ENCODE data around the gene APOD.
A peak's percentile ranks its signal among the peaks of the same experiment; 100 is the strongest.

APOD gene

DNA sequence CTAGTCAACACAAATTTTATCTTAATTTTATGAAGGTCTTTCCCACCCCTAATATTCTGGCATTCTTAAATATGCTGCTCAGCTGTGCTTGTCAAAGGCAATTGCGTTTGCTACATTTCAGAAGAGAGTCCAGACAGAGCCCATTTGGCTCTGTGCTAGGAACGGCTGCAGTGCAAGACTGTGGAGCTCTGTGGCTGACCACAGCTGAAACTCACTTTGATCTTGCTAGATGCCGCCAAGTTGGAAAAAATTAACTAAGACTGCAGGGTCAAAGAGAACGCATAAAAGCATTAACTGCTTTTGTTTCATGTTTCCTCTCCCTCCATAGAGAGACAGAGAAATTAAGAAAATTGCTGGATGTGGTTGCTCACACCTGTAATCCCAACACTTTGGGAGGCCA lies 33.0 kb downstream of the APOD start:
- DNase-seq: no peak

DNA sequence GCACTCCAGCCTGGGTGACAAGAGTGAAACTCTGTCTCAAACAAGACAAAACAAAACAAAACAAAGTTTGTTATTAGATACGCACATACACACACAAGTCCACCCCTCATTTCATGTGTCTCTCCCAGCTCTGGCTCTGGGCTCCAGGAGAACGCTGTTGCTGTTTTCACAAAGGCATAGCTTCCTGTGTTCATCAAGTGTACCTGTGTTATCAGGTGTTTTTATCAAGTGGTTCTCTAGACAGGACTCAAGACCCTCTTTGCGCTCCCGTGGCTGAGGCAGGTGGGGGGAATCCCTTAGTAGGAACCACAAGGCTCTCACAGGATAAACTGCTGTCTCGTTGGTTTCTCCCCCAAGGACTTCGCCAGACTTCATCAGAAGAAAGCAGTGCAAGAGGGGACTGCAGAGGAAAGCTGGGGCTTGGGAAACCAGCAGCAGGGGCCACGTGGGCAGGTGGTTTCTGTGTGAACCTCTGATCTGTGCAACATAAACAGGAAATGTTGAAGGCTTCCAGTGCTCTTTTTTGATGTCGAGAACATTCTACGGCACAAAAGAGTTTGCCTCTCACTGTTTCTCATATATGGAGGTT lies 33.7 kb downstream of the APOD start:
- DNase-seq: no peak

DNA sequence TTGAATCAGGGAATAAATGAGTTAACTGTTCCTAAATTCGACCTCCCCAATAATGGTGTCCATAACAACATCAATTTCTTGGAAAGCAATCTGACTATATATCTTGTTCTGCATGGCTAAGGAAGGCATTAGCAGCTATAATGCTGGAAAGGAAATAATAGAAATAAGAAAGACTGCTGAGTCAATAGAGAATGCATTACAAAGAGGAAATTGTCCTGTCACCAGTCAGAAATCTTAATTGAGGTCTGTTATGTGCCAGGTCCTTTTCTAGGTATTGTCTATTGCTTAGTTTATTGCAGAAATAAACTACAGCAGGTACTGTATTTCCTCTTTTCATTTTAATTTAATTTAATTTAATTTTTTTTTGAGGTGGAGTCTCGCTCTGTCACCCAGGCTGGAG lies 34.8 kb downstream of the APOD start:
- DNase-seq: no peak

DNA sequence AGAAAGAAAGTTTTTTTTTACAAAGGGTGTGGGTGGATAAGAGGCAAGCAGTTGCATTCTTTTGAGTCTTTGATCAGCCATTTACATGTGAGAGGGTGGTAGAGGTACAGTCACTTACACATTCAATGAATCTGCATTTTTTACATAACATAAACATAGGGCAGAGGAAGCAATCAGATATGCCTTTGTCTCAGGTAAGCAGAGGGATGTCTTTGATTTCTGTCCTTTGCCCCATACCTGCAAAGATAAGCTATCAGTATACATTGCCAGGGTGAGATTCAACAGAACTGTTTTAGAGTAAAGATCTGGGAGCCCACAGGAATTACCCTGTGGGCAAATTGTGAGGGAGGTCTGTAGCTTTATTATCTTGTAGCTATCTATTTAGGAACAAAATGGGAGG lies 35.2 kb downstream of the APOD start:
- DNase-seq: no peak

DNA sequence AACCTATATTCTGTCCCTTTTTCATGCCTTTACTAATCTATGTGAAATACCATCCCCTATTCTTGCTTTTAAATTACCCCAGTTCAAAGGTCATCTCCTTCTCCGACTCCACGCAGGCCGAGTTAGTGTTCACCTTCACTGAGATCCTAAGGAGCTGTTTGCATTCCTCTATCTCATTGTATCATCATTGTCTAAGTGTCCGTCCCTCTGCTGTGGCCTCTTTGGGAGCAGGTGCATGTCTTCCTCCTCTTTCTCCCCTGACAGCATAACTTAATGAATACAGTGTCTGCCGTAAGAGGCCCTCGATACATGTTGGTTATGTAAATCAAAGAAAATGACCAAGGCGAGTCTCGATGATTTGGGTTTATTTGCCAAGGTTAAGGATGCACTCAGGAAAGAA lies 35.7 kb downstream of the APOD start:
- DNase-seq: no peak

DNA sequence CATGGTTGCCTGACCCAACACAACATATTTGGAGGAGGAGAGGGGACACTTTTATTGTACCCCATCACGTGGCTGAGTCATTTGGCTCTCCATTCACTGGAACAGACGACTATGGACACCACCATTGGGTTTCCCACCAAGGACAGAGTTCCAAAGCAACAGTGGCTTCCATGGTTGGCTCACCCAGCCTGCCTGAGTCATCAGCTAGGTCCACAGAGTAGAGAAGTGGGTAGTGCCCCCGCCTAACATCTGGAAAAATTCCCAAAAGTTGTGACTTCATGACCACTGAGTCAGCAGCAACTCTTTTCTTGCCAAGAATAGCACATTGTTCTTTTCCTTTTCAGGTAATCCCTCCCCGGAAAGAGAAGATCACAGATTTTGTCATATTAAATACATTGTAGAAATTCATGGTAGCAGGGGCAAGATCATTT lies 37.6 kb downstream of the APOD start:
- no peak for DNase-seq

DNA sequence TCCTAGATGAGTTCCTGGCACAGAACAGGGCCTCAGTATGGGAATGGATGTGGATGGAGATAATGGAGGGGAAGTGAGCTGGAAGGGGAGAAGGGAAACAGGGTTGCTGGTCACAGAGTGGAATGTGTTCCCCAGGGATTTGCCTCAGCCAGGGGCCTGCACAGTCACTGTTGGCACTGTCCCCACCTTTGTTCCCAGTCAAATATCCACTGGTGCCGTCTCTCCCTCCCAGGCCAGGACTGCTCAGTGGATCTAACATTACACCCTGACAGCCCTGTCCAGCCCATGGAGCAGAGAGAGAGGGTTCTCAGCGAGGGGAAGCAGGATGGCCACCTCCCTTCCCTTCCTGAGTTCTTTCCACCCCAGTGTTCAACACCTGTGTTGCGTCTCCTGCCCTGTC lies 39.1 kb downstream of the APOD start:
- DNase-seq: no peak

DNA sequence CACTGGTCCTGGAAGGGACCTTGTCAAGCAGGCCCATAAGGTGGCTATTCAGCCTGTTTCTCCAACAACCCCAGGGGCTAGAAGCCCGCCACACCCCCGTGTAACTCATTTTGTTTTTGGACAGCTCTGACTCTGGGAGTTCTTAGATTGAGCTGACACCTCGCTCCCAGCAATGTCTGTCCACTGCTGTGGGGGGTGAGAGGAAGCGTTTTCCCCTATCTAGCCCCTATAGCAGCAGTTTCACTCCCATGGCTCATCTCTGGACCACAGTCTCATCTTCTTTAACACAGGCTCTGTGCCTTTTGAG lies 39.6 kb downstream of the APOD start:
- DNase-seq: no peak

DNA sequence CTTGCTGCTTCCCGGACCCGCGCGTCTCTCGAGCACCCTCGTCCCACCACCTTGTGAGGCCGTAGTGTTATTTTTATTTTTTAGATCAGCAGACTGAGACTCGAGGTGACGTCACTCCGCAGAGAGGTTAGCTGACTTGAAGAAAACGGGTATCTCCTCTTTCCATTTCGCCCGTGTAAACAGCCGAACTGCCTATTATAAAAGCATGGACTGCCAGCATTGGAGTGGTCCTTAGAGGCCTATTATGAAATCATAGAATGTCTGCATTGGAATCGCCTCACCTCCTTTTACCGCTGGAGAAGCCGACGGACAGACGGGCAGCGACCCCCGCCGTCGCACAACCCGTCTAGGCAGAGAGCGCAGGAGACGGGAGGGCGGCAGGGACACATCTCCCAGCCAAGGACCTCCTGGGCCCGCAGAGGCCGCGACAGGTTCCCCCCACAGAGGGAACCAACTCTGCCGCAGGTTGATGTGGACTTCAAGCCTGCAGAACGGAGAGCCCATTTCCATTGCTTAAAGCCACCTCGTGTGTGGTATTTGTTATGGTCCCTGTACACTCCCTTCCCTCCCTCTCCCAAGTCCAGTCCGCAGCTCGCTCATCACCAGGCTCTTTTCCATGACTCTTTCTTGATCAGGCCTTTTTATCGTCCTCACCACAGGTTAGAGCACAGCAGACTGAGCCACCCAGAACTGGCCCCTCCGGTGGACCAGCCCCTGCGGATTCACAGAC lies 40.1 kb downstream of the APOD start:
- no peak for DNase-seq

DNA sequence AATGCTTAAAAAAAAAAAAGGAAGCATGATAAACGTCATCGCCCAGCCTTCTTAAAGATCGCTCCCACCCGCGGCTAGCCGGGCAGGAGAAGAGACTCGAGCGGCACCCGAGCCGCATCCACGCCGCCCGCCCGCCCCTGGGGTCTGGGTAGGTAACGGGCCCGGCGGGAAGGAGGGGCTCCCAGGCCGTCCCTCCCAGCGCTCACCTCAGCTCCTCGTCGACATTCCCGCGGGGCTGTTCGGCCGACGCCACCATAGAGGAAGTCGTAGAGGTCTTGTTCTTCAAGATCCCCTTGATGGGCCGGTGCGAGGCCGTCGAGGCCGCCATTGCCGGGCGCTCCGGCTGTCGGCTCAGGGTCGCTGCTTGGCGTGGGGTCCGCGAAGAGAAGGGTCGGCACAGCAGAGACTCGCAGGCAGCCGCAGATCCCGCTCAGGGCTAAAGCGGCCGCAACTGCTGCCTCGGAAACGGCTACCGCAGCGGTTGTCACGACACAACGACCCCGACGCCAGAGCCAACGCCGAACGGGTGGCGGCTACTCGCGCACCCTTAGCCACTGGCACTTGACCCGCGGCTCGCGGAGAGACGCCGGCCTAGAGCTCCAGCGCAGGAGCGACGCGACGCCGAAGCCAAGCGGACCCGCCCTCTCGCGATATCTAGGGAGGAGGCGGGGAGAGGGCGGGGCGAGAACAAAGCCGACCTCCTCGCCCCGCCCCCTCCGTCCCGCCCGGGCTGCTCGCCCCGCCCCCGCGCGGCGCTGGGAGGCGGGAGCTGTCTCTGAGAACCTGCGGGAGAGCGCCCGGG lies 40.8 kb downstream of the APOD start, which contains the start of gene PPP1R2:
TSS of gene PPP1R2 (minus strand) at position 628 of the 802 bp plus-strand sequence. CDS start at position 328, 300 bp downstream.
- peak; percentile 52 for DNase-seq

DNA sequence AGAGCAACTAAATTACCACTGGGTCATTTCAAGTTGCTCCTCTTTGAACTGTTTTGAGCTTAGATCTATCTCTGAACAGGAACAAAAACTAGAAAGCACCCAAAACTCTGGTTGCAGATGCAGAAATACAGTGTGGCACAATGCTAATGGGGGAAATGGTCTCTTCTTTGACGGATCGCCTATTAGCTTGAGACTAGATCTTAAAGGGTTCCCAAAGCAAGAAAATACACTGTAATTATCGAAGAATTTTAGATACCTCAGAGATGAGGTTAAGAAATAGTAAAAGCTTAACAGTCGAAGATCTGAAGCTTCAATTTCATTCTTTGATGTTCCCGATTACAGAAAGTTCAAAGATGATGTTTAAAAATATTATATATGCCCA lies 41.4 kb downstream of the APOD start:
- DNase-seq: no peak

DNA sequence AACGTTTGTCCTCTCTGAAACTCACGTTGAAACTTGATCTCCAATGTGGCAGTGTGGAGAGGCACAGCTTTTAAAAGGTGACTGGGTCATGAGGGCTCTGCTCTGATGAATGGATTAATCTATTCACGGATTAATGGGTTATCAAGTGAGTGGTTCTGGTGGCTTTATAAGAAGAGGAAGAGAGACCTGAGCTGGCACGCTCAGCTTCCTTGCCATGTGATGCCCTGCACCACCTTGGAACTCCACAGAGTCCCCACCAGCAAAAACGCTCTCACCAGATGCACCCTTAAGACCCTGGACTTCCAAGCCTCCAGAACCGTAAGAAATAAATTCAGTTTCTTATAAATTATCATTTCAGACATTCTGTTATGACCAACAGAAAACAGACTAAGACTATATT lies 43.2 kb downstream of the APOD start:
- no peak for DNase-seq

DNA sequence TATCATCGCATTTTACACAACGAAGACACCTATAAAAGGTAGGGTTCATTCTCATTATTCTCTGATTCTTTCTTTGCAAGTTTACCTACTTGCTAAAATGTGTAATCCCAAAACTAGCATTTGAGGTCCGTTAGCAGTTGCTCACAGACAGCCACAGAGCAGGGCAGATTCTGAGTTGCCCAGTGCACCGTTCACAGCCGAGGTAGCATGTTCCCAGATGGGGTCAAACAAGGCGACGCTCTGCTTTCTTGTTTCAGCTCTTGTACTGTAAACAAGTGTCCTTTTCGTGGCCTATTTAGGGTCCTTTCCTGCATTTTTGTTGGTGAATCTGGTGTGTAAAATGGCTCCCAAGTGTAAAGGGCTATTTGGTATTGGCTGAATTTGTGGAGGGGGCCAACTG lies 43.7 kb downstream of the APOD start:
- DNase-seq: no peak

DNA sequence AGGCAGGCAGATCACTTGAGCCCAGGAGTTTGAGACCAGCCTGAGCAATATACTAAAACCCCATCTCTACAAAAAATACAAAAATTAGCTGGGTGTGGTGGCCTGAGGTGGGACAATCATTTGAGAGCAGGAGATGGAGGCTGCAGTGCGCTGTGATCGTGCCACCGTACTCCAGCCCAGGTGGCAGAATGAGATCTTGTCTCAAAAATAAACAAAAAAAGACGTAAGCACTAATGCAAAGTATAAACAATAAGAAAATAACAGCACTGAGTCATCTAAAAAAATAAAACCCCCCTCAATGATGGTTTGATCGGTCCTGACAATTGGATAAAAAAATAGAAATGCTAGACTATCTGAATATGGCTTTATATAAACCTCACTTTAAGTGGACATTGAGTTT lies 44.3 kb downstream of the APOD start:
- no peak for DNase-seq

DNA sequence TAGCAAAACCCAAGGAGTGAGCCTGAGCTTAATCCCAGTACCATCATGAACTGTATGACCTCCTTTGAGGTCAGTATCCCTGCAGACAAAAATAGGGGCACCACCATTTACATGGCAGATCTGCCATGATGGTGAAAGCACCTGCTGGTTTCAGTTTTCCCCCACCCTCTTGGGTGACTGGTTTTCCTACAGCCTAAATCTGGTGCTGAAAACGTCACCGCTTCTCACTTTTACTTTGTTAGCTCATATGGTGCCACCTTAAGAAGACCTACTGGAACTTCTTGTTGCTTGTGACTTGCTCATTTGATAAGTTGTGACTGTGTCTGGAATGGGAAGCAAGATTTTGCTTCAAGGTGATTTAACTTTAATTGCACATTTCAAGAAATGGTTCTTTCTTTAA lies 45.7 kb downstream of the APOD start:
- DNase-seq: no peak

DNA sequence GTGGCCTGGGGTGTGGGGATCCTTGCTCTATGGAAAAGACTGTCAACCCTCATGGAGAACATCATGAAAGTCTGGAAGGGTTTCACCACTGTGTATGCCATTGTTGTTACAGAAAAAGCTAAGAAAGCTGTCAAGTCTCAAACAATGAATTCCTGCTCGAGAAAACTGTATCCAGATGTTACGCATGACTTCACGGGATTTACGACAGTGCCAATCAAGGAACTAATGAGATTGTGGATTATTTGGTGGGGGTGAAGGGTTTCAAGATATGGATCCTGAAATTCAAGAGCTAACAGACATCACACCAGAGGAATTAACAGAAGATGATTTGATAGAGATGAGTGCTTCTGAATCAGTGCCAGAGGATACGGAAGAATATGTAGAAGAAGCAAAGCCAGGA lies 48.4 kb downstream of the APOD start:
- no peak for DNase-seq

DNA sequence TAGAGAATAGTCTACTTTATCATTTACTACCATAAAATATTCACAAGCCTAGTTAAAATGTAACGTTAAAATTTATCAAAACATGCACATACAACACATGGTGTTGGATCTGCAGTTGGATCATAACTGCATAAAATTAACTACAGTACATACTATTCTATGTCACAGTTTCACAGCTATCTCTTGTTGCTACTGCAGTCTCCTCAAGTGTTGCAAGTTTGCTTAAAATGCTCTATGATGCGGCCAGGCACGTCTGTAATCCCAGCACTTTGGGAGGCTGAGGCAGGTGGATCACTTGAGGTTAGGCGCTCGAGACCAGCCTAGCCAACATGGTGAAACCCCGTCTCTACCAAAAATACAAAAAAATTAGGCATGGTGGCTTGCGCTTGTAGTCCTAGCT lies 50.9 kb downstream of the APOD start:
- no peak for DNase-seq

DNA sequence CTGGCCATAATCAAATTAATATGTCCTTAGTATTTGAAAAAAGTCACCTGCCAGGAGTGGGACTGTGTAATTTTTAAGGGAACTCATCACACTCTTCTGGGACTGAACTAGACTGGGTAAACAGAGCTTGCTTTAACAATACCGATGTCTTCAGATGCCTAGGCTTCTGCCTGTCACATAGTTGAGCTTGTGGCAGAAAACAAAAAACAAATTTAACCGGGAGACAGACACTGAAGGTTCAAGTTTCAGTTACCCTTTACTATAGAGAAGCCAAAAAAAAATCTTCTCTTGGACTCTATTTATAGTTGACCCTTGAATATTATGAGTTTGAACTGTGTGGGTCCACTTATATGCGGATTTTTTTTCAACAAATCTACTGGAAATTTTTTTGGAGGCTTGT lies 51.4 kb downstream of the APOD start:
- no peak for DNase-seq

DNA sequence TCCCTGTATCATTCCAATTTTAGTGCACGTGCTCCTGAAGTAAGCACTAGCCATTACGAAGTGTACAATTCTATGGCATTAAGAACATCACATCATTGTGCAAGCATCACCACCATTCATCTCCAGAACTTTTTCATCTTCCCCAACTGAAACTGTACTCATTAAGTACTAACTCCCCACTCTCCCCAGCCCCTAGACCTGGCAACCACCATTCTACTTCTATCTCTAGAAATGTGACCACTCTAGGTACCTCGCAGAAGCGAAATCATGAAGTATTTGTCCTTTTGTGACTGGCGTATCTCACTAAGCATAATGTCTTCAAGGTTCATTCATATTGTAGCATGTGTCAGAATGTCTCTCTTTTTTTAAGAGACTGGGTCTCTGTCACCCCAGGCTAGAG lies 52.1 kb downstream of the APOD start:
- no peak for DNase-seq

DNA sequence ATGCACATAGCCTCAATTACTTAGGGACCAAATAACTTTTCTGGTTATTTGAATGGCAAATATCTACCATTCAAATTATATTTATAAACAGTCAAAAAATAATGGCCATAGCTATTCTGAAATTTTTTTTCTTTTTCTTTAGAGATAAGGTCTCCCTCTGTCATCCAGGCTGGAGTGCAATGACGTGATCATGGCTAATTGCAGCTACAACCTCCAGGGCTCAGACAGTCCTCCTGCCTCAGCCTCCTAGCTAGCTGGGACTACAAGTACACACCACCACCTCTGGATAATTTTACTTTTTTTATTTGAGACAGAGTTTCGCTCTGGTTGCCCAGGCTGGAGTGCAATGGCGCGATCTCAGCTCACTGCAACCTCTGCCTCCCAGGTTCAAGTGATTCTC lies 57.2 kb downstream of the APOD start:
- no peak for DNase-seq

DNA sequence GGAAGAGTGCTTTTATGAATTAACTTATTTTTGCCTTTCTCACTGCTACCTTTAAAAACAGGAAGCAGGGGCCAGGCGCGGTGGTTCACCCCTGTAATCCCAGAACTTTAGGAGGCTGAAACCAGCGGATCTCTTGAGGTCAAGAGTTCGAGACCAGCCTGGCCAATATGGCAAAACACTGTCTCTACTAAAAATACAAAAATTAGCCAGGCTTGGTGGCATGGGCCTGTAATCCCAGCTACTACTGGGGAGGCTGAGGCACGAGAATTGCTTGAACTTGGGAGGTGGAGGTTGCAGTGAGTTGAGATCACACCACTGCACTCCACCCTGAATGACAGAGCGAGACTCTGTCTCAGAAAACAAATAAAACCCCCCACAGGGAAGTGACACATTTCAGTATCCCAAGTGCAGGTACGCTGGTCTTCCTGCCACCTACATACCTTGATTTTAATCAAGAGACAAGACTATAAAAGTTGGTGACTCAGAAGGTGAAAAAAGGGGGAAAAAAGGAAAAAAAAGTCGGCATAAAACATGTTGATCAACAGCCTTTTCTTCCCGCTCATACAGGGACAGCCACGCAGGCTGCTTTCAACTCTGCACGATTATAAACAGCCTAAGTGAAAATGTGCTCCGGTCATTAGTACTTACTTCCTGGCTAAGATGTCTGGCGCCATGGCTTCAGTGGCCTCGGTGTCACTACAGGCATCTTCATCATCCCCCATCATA lies 59.4 kb downstream of the APOD start:
- no peak for DNase-seq

DNA sequence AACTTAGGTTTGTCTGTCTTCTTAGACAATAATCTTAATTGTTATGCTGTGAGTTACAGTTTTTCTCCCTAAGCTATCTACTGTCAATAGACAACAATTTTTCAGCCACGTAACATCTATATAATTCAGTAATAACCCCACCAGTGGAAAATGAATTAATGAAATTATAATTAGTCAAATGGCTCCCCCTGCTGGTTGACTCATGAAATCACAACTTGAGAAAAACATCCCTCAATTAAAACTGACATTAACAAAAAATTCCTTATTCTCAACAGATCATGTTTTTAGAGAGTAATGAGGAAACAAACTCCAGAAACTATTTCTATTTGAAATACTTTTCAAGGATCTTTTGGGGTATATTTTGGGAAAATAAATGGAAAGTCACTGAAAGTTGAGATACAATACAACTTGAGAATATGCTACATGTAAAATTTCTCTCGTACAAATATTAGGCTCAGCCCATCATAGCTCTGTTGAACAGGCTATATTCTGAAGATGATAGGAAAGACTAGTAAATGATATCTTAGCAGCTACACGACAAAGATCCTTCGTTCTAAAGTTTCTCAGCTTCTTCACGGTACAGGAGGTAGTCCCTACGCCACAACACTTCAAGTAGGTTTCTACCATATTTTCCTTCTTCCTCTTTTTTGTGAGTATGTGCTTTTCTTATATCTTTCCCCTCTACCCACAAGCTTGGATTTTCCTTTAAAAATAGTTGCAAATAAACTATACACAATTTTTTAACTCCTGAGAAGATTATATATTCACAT lies 61.3 kb downstream of the APOD start:
- DNase-seq: no peak
